HepG2 (cell line): ENCODE data around the gene PSG5. TPM values are rescaled to one million over a fixed set of nuclear protein-coding genes. Genes with fewer than 3 reads are reported as not detected.
"Not testable (repeated sequence)": the region's sequence is repeated elsewhere in the genome, so short reads cannot be mapped to it uniquely, and the experiment has no call there.

ENCODE experiments used
- ATAC-seq: fragments of 200-7000 bp; cut with Tn5 transposase; 3 replicates; pipeline ENCODE4 v1.9.1; 2020; ENCODE audit warnings: mild to moderate bottlenecking, moderate library complexity
- BruUV-seq: library from RNA; stranded (reverse); fragments of 400-500 nt; replicated peaks from 2 replicates; lab custom pipeline; 2021; lab: Mats Ljungman, UMichigan
- CTCF ChIA-PET: fragments of 300-600 bp; formaldehyde crosslinking; extraction: SDS; loops from one replicate; lab custom pipeline; 2021; ENCODE audit warnings: low total read pairs, inconsistent platforms, low intra/inter-chr PET ratio; lab: Yijun Ruan, JAX
- POLR2A ChIA-PET: fragments of 350-600 bp; sonication (Branson Sonifier 250); formaldehyde crosslinking; loops from one replicate; lab custom pipeline; 2020; ENCODE audit warnings: antibody characterized with exemption, inconsistent platforms; lab: Yijun Ruan, JAX
- DNase-seq: peaks from one replicate; pipeline ENCODE4 v3.0.0-alpha.2; 2015; ENCODE audit warnings: low spot score
- FAIRE-seq: peaks from 3 replicates; lab custom pipeline; 2011; peaks lifted over from hg19 to GRCh38; lab: Jason Lieb, UNC
- H2AFZ ChIP-seq: one replicate; pipeline ENCODE4 v1.6.1; 2011; ENCODE audit warnings: low read length, inconsistent platforms
- H3K27ac ChIP-seq: fragments of 300-600 bp; 3 replicates; pipeline ENCODE4 v1.8.0; 2011; ENCODE audit warnings: mixed run types, mild to moderate bottlenecking, mixed read lengths, low read length, inconsistent platforms; ENCODE audit not compliant: insufficient read depth; ENCODE audit errors: extremely low read length
- H3K27me3 ChIP-seq, 2 experiments: fragments of 200-600 bp in 1 of 2; 2 replicates in 1 of 2; 3 replicates in 1 of 2; pipeline versions ENCODE4 v1.6.0 to v1.8.0; 2011; ENCODE audit warnings: low read length in 2 of 2, mild to moderate bottlenecking in 2 of 2, moderate library complexity in 2 of 2, inconsistent platforms in 1 of 2; ENCODE audit not compliant: insufficient read depth in 2 of 2, control insufficient read depth in 1 of 2
- H3K36me3 ChIP-seq, 2 experiments: fragments of 200-600 bp in 1 of 2; replicated peaks in 1 of 2; 2 replicates in 1 of 2; 3 replicates in 1 of 2; pipeline versions ENCODE4 v1.5.1 to v1.8.0; 2011; ENCODE audit warnings: low read length in 2 of 2, inconsistent platforms in 1 of 2; ENCODE audit not compliant: insufficient read depth in 2 of 2, control insufficient read depth in 1 of 2
- H3K4me1 ChIP-seq: 2 replicates; pipeline ENCODE4 v1.5.1; 2012; ENCODE audit warnings: low read length, inconsistent platforms; ENCODE audit not compliant: insufficient read depth
- H3K4me2 ChIP-seq: 2 replicates; pipeline ENCODE4 v1.6.0; 2011; ENCODE audit warnings: low read depth, low read length, inconsistent platforms
- H3K4me3 ChIP-seq, 3 experiments: fragments of 200-600 bp in 1 of 3; sonication (generic), shearing (Covaris generic) in 1 of 3; replicated peaks in 1 of 3; 2 replicates each; pipeline ENCODE4 v1.5.1; 2011 to 2016; ENCODE audit warnings: low read length in 3 of 3, inconsistent platforms in 2 of 3, low read depth in 2 of 3, mild to moderate bottlenecking in 2 of 3, control low read depth in 1 of 3, mixed read lengths in 1 of 3; ENCODE audit not compliant: insufficient read depth in 1 of 3
- H3K79me2 ChIP-seq: one replicate; pipeline ENCODE4 v1.6.1; 2011; ENCODE audit warnings: low read length, inconsistent platforms; ENCODE audit not compliant: insufficient read depth
- H3K9ac ChIP-seq: 2 replicates; pipeline ENCODE4 v1.6.0; 2011; ENCODE audit warnings: mild to moderate bottlenecking, low read depth, low read length, inconsistent platforms; ENCODE audit not compliant: insufficient read depth
- H3K9me3 ChIP-seq: 2 replicates; pipeline ENCODE4 v1.5.1; 2012; ENCODE audit warnings: mild to moderate bottlenecking, low read length
- H4K20me1 ChIP-seq: 2 replicates; pipeline ENCODE4 v1.6.0; 2011; ENCODE audit warnings: inconsistent platforms, mild to moderate bottlenecking, low read length, moderate library complexity; ENCODE audit not compliant: insufficient read depth
- NR2F2 ChIP-seq: IDR thresholded peaks from 2 replicates; pipeline ENCODE4 v1.6.1; 2012; ENCODE audit warnings: low read depth, inconsistent platforms, borderline replicate concordance
- ZMAT3 ChIP-seq: sonication (generic); formaldehyde crosslinking; conservative IDR thresholded peaks from 2 replicates; pipeline ENCODE4 v1.7.0; 2021; ENCODE audit warnings: missing genetic modification reagents
- ZNF230 ChIP-seq: sonication (generic); formaldehyde crosslinking; IDR thresholded peaks from 2 replicates; pipeline ENCODE4 v1.4.0; 2020; ENCODE audit warnings: mild to moderate bottlenecking, missing genetic modification reagents
- WGBS: methylation state at CpG from one replicate; pipeline ENCODE4 v1.1.6; 2017; ENCODE audit warnings: low lambda C conversion rate; 5-methylcytosine and 5-hydroxymethylcytosine counted together
- in situ Hi-C: cut with HindIII; loops from 2 replicates; pipeline ENCODE4 v1.10.0; 2017; ENCODE audit warnings: low pct_unique_long_range_greater_than_20kb; ENCODE audit not compliant: extremely low pct_ligation_motif_present
- intact Hi-C: fragments of 100-400 bp; cut with micrococcal nuclease; formaldehyde crosslinking; loops from one replicate; pipeline ENCODE4 v1.10.0; 2022; ENCODE audit not compliant: unreplicated experiment
- polyA plus RNA-seq, 8 experiments: library from polyadenylated mRNA; depleted of rRNA in 3 of 8; stranded (reverse) in 7 of 8; unstranded in 1 of 8; fragments of >200 nt; fragmentation: Illumina TruSeq in 4 of 8; extraction: Trizol in 4 of 8; gene quantifications; 2 replicates each; pipeline versions ENCODE4 v1.2.1 to v1.2.3, GENCODE V29; 2011 to 2016; ENCODE audit warnings: low read depth in 4 of 8, missing spikeins in 1 of 8, mixed read lengths in 1 of 8; ENCODE audit not compliant: insufficient read depth in 1 of 8
- total RNA-seq, 5 experiments: library from RNA; depleted of rRNA; stranded (reverse); fragments of >200 nt; fragmentation: Illumina TruSeq; extraction: Trizol; gene quantifications; 2 replicates each; pipeline ENCODE4 v1.2.3, GENCODE V29; 2016; ENCODE audit warnings: low read depth in 1 of 5
- TF ChIP-seq, protein P1 (sequence below): sonication (generic); formaldehyde crosslinking; IDR thresholded peaks from 2 replicates; pipeline ENCODE4 v1.9.0; 2022; ENCODE audit warnings: low read depth, missing genetic modification reagents

Gene PSG5
- total and polyA plus RNA-seq, 2 of the 13 experiments (the other 11 are each of a cell fraction or from before 2014, with no cell fraction given): not detected

GRCh38 chr19:43124360-43124759 is 62.0 kb downstream of the PSG5 start:
- Histone ChIP-seq H3K36me3 (no peaks in the 10 kb centered on the region), H3K9me3 (no peaks in the 10 kb centered on the region), H3K79me2 (no peaks in the 10 kb centered on the region), H3K4me2 (no peak overlapping the region), H3K27me3 (no peaks in the 10 kb centered on the region; a peak in 1 of 5 replicates), H4K20me1 (no peaks in the 10 kb centered on the region), H3K27ac (no peak overlapping the region), H2AFZ (no peak overlapping the region), H3K4me1 (no peaks in the 10 kb centered on the region), H3K9ac (no peak overlapping the region), H3K4me3 (no peak overlapping the region)
- 0% methylated on average over 2 of the region's 2 CpGs for WGBS
- CTCF ChIA-PET: no interaction called here
- DNase-seq: no peak
- ATAC-seq: no peak
- POLR2A ChIA-PET: no interaction called here
- no TSS peak for BruUV-seq
- no peak for TF ChIP-seq ZNF230 (CRISPR knock-in tag)
- TF ChIP-seq, protein P1, sequence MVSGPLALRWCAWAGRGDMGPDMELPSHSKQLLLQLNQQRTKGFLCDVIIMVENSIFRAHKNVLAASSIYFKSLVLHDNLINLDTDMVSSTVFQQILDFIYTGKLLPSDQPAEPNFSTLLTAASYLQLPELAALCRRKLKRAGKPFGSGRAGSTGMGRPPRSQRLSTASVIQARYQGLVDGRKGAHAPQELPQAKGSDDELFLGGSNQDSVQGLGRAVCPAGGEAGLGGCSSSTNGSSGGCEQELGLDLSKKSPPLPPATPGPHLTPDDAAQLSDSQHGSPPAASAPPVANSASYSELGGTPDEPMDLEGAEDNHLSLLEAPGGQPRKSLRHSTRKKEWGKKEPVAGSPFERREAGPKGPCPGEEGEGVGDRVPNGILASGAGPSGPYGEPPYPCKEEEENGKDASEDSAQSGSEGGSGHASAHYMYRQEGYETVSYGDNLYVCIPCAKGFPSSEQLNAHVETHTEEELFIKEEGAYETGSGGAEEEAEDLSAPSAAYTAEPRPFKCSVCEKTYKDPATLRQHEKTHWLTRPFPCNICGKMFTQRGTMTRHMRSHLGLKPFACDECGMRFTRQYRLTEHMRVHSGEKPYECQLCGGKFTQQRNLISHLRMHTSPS (CRISPR knock-in tag): no peak
- TF ChIP-seq ZMAT3 (CRISPR knock-in tag): no peak
- no peak for TF ChIP-seq NR2F2
- intact Hi-C loops: no loop called here
- in situ Hi-C loops: loop anchor here (25.0 kb wide), 1 partner anchor 188 kb away; no protein-coding TSS in a partner anchor
- no peak for FAIRE-seq

DNA sequence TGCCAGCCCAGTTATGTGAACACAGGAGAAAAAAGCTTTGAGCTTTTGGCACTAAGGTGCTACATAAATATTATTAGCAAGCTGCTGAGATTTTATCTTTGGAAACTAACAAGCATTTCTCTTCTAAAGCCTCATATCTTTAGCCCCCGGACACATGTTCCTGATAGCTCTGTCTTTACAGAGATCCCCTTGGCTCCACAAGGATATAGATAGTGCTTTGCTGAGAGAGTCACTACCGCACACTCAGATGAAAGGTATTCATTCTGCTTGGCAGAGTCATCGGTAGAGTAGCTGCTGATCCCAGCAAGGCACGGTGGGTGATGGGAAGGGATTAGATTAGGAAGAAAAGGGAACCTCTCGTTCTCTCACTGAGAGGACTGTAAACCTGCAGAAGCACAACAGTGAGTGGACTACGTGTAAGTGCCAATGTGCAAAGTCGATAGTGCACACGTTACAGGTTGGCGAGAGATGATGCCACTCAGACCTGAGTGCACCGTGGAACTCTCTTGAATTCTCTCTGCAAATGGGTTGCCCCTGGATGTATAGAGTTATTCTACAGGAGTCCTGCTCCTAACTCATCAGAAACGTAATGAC is 65.8 kb downstream of the PSG5 start:
- H3K4me2 ChIP-seq, H3K36me3 ChIP-seq, H3K4me3 ChIP-seq, H3K9me3 ChIP-seq, intact Hi-C loops, H2AFZ ChIP-seq, DNase-seq, POLR2A ChIA-PET, H3K27ac ChIP-seq, ATAC-seq, H3K4me1 ChIP-seq, H3K27me3 ChIP-seq, H4K20me1 ChIP-seq, BruUV-seq, CTCF ChIA-PET, FAIRE-seq, H3K9ac ChIP-seq, H3K79me2 ChIP-seq: not testable (repeated sequence)
- in situ Hi-C loops: loop anchor here (25.0 kb wide), 1 partner anchor 192 kb away; no protein-coding TSS in a partner anchor
- WGBS: 19% methylated on average over 11 of the region's 11 CpGs

- H3K9ac ChIP-seq, POLR2A ChIA-PET, H3K36me3 ChIP-seq, FAIRE-seq, H3K27me3 ChIP-seq, intact Hi-C loops, ATAC-seq, H3K4me1 ChIP-seq, H4K20me1 ChIP-seq, H3K79me2 ChIP-seq, H2AFZ ChIP-seq, DNase-seq, H3K9me3 ChIP-seq, CTCF ChIA-PET, BruUV-seq, H3K4me2 ChIP-seq, H3K4me3 ChIP-seq, H3K27ac ChIP-seq: not testable (repeated sequence)
- in situ Hi-C loops: loop anchor here (25.0 kb wide), 1 partner anchor 193 kb away; no protein-coding TSS in a partner anchor
- 16% methylated on average over 3 of the region's 3 CpGs for WGBS
These were observed 66.8 kb downstream of the PSG5 start for GRCh38 chr19:43119526-43119925.
